ENCODE data around the gene C15orf62. TPM values are rescaled to one million over a fixed set of nuclear protein-coding genes. Genes with fewer than 3 reads are reported as not detected.

C15orf62 gene
- polyA plus RNA-seq, 1 donor from 2014 or later: not detected

GRCh38 chr15:40787991-40788390 lies 18.2 kb downstream of the C15orf62 start:
- Histone ChIP-seq H3K4me2 (ENCODE audit: low read length) (no peak overlapping the region), H3K9ac (ENCODE audit: low read length) (no peak overlapping the region), H4K20me1 (ENCODE audit: insufficient read depth) (no peaks in the 10 kb centered on the region), H3K36me3 (ENCODE audit: insufficient read depth, low read length) (no peaks in the 10 kb centered on the region), H3K9me2 (ENCODE audit: insufficient read depth, low read length) (no peaks in the 10 kb centered on the region), H3K4me3 (ENCODE audit: low read length) (no peak overlapping the region), H3K79me2 (replicated peaks; ENCODE audit: insufficient read depth, low read length) (no peaks in the 10 kb centered on the region), H3K27me3 (ENCODE audit: insufficient read depth, low read depth, low read length) (no peaks in the 10 kb centered on the region), H2AFZ (ENCODE audit: low read depth, low read length) (no peak overlapping the region), H3K27ac (ENCODE audit: low read length) (no peak overlapping the region), H3K9me3 (ENCODE audit: low read length) (no peaks in the 10 kb centered on the region), H3F3A (ENCODE audit: insufficient read depth, low read length, poor library complexity, severe bottlenecking) (no peaks in the 10 kb centered on the region)
- TF ChIP-seq REST (IDR thresholded peaks at IDR 0.05; ENCODE audit: borderline replicate concordance): no peak
- TF ChIP-seq MXI1 (conservative IDR thresholded peaks at IDR 0.05; ENCODE audit: poor library complexity, severe bottlenecking): no peak
- no peak for TF ChIP-seq SMC3 (conservative IDR thresholded peaks at IDR 0.05; ENCODE audit: poor library complexity)

- no peak overlapping the region for H3K9ac ChIP-seq (ENCODE audit: low read length)
- TF ChIP-seq EP300 (conservative IDR thresholded peaks at IDR 0.05; ENCODE audit: poor library complexity, severe bottlenecking): no peak
- TF ChIP-seq SMC3 (conservative IDR thresholded peaks at IDR 0.05; ENCODE audit: poor library complexity): no peak
- TF ChIP-seq CTCF (IDR thresholded peaks at IDR 0.05; ENCODE audit: poor library complexity, severe bottlenecking): no peak
- no peak for TF ChIP-seq TAF1 (IDR thresholded peaks at IDR 0.05; ENCODE audit: low read depth)
- TF ChIP-seq EZH2 (IDR thresholded peaks at IDR 0.05; ENCODE audit: borderline replicate concordance, insufficient read depth, low read length, poor library complexity, severe bottlenecking): no peak
- TF ChIP-seq POLR2AphosphoS5 (IDR thresholded peaks at IDR 0.05): no peak
- TF ChIP-seq MXI1 (conservative IDR thresholded peaks at IDR 0.05; ENCODE audit: poor library complexity, severe bottlenecking): no peak
- TF ChIP-seq REST (IDR thresholded peaks at IDR 0.05; ENCODE audit: borderline replicate concordance): no peak
- no peak for TF ChIP-seq RAD21 (conservative IDR thresholded peaks at IDR 0.05)
- H3K9me2 ChIP-seq (ENCODE audit: insufficient read depth, low read length): no peaks in the 10 kb centered on the region
- H4K20me1 ChIP-seq (ENCODE audit: insufficient read depth): no peaks in the 10 kb centered on the region
- no peak overlapping the region for H3K4me2 ChIP-seq (ENCODE audit: low read length)
- no peaks in the 10 kb centered on the region for H3K36me3 ChIP-seq (ENCODE audit: insufficient read depth, low read length)
- H3K27ac ChIP-seq (ENCODE audit: low read length): no peak overlapping the region
- H3K9me3 ChIP-seq (ENCODE audit: low read length): no peaks in the 10 kb centered on the region
- H3K79me2 ChIP-seq (replicated peaks; ENCODE audit: insufficient read depth, low read length): no peaks in the 10 kb centered on the region
- no peak overlapping the region for H2AFZ ChIP-seq (ENCODE audit: low read depth, low read length)
- no peaks in the 10 kb centered on the region for H3F3A ChIP-seq (ENCODE audit: insufficient read depth, low read length, poor library complexity, severe bottlenecking)
- H3K4me3 ChIP-seq (ENCODE audit: low read length): no peak overlapping the region
- H3K27me3 ChIP-seq (ENCODE audit: insufficient read depth, low read depth, low read length): no peaks in the 10 kb centered on the region
Observed at GRCh38 chr15:40789119-40789518, 19.3 kb downstream of the C15orf62 start.

All from neural cell (in vitro differentiated cells).